HCT116 (cell line): ENCODE measurements around the gene FHOD3. TPM values are rescaled to one million over a fixed set of nuclear protein-coding genes. Genes with fewer than 3 reads are reported as not detected.

Source experiments
- CBX3 ChIP-seq: IDR thresholded peaks from 2 replicates; pipeline ENCODE4 v1.6.1; 2012; ENCODE audit warnings: low read depth
- ELF1 ChIP-seq: IDR thresholded peaks from 2 replicates; pipeline ENCODE4 v1.6.1; 2012; ENCODE audit warnings: low read depth, borderline replicate concordance
- JUND ChIP-seq: IDR thresholded peaks from 2 replicates; pipeline ENCODE4 v1.6.1; 2012
- POLR2A ChIP-seq: IDR thresholded peaks from 2 replicates; pipeline ENCODE4 v1.7.0; 2011; ENCODE audit warnings: borderline replicate concordance; ENCODE audit not compliant: insufficient read depth, insufficient read length; ENCODE audit errors: extremely low read depth
- POLR2AphosphoS5 ChIP-seq: IDR thresholded peaks from 2 replicates; pipeline ENCODE4 v1.6.1; 2011; ENCODE audit warnings: mild to moderate bottlenecking, low read depth, low read length, moderate library complexity
- RAD21 ChIP-seq: IDR thresholded peaks from 2 replicates; pipeline ENCODE4 v1.6.1; 2012; ENCODE audit warnings: low read depth, mild to moderate bottlenecking
- SP1 ChIP-seq: IDR thresholded peaks from 2 replicates; pipeline ENCODE4 v1.6.1; 2012; ENCODE audit warnings: low read depth
- YY1 ChIP-seq: IDR thresholded peaks from 2 replicates; pipeline ENCODE4 v1.6.1; 2011; ENCODE audit warnings: low read length, low read depth, moderate library complexity, mild to moderate bottlenecking; ENCODE audit not compliant: insufficient replicate concordance; ENCODE audit errors: extremely low read depth
- ZFX ChIP-seq: fragments of 450-650 bp; IDR thresholded peaks from 2 replicates; pipeline ENCODE4 v1.6.1; 2017
- total RNA-seq: library from RNA; stranded (reverse); gene quantifications from one replicate; pipeline ENCODE4 v1.2.1, GENCODE V29; 2021; ENCODE audit not compliant: unreplicated experiment
- TF ChIP-seq, protein P1 (sequence below): IDR thresholded peaks from 2 replicates; pipeline ENCODE4 v1.6.1; 2012

The FHOD3 gene
- total RNA-seq, 1 experiment from 2014 or later: 4.0 TPM

DNA sequence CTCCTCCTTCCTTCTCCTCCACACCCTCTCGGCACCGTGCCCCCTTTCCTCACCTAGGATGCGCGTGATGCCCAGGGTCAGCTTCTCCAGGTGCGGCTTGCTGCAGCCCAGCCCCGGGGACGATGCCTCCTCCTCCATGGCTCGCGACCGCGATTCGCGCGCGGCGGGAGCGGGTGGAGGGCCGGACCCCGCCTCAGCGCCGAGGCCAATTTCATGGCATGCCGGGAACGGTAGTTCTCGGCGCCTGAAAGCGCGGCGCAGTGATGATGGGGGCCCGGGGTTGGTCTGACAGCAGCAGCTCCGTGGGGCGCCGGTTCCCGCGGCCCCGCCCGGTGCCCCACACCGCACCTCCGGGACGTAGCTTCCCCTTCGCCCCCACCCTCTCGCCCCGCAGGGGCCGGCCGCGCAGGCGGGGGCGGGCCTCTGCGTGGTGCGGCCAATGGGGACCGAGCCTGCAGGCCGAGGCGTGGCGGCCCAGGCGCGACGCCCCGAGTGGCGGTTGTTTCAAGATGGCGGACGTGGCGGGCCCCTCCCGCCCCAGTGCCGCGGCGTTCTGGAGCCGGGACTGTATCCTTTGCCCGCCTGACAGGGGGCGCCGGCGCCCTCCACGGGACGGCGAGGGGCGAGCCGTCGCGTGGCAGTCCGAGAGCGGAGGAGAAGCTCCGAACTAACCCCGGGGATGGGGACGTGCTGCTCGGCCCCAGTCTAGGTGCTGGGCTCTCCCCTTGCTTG, 531.3 kb downstream of the FHOD3 start, which contains the start of the genes KIAA1328 and TPGS2 (continued):
- no peak for TF ChIP-seq SP1
- peak; percentile 94 for TF ChIP-seq YY1
- no peak for TF ChIP-seq ELF1
- TF ChIP-seq POLR2A: peak; percentile 29
- peak; percentile 46; the same call in 1 of the 2 replicates for TF ChIP-seq POLR2AphosphoS5
- no peak for TF ChIP-seq JUND
- TF ChIP-seq, protein P1, sequence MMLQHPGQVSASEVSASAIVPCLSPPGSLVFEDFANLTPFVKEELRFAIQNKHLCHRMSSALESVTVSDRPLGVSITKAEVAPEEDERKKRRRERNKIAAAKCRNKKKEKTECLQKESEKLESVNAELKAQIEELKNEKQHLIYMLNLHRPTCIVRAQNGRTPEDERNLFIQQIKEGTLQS: no peak
- TF ChIP-seq RAD21: peak; percentile 36; the same call in 1 of the 2 replicates
- TF ChIP-seq ZFX: peak; percentile 34
- TF ChIP-seq CBX3: no peak; the same call in 1 of the 2 replicates
- TF ChIP-seq, all 23 proteins: peak for 9

Other genes starting within 250 kb of the FHOD3 start
- gene RPRD1A, start 230.2 kb upstream of the FHOD3 start, total RNA-seq: 80.7 TPM
- 70.5 TPM for gene SLC39A6, start 168.4 kb upstream of the FHOD3 start, total RNA-seq
- gene ELP2, start 167.8 kb upstream of the FHOD3 start, total RNA-seq: 109 TPM
- 12.1 TPM for gene MOCOS, start 110.2 kb upstream of the FHOD3 start, total RNA-seq